ENCODE data around the gene CALY.

Gene CALY

DNA sequence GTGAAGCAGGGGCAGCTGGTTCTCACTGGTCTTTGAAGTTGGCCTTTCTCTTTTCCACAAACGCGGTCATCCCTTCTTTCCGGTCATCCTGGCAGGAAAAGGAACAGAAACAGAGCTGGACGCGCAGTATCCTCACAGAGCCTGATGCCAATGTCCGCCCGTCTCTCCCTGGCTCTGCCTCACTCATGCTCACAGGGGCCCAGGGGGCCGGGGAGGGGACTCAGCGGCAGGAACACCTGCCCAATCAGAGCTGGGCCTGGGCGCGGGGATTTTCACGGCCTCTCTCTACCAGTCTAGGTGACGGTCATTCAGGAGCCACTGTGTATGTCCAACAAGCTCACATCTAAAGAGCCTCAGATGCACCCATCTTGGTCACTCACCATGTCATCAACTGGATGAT is 26.1 kb upstream of the CALY start:
- Histone ChIP-seq H2BK15ac (ENCODE audit: low read length) (no peak overlapping the region), H3K27ac (replicated peaks; ENCODE audit: low read length) (no peak overlapping the region), H2AK5ac (ENCODE audit: low read depth, low read length) (no peak overlapping the region), H3K4me1 (ENCODE audit: control insufficient read depth in 2 of 2, insufficient read depth in 1 of 2, low read depth in 1 of 2, low read length in 2 of 2) (no peaks in the 10 kb centered on the region), H2BK12ac (ENCODE audit: low read length) (no peak overlapping the region), H3K79me1 (ENCODE audit: low read depth, low read length) (no peaks in the 10 kb centered on the region), H2BK5ac (ENCODE audit: low read length) (no peak overlapping the region), H3K9ac (ENCODE audit: low read depth, low read length, poor library complexity) (no peak overlapping the region), H3K36me3 (replicated peaks in 1 of 2; ENCODE audit: control insufficient read depth in 2 of 2, insufficient read depth in 2 of 2, low read length in 2 of 2) (peaks cover 37 to 55% of the 10 kb centered on the region in 2 donors), H3K4me2 (ENCODE audit: insufficient read depth, low read length, poor library complexity, severe bottlenecking) (no peak overlapping the region), H3K18ac (ENCODE audit: low read length) (no peak overlapping the region), H3K4me3 (ENCODE audit: low read length in 2 of 2) (no peak overlapping the region), H2AFZ (ENCODE audit: low read length) (no peak overlapping the region), H3K27me3 (ENCODE audit: control insufficient read depth in 3 of 3, insufficient read depth in 3 of 3, low read depth in 1 of 3, low read length in 3 of 3) (no peaks in the 10 kb centered on the region), H4K91ac (ENCODE audit: low read depth, low read length, poor library complexity) (no peak overlapping the region), H4K8ac (ENCODE audit: low read depth, low read length) (no peak overlapping the region), H3K9me3 (replicated peaks in 1 of 2; ENCODE audit: control insufficient read depth in 2 of 2, insufficient read depth in 1 of 2, low read depth in 1 of 2, low read length in 2 of 2) (peaks cover 0 to 6% of the 10 kb centered on the region in 2 donors), H2BK120ac (ENCODE audit: low read depth, low read length) (no peak overlapping the region), H3K14ac (ENCODE audit: low read length) (no peak overlapping the region), H3K4ac (ENCODE audit: low read length) (no peak overlapping the region), H3K23ac (ENCODE audit: low read depth, low read length, poor library complexity) (no peak overlapping the region)
- no CpG with 5 or more reads among the region's 13 CpGs for WGBS, 2 donors (ENCODE audit: extremely low coverage in 2 of 2, insufficient read length in 2 of 2, insufficient replicate concordance in 1 of 2)
- DNase-seq (ENCODE audit: low spot score): no peak

DNA sequence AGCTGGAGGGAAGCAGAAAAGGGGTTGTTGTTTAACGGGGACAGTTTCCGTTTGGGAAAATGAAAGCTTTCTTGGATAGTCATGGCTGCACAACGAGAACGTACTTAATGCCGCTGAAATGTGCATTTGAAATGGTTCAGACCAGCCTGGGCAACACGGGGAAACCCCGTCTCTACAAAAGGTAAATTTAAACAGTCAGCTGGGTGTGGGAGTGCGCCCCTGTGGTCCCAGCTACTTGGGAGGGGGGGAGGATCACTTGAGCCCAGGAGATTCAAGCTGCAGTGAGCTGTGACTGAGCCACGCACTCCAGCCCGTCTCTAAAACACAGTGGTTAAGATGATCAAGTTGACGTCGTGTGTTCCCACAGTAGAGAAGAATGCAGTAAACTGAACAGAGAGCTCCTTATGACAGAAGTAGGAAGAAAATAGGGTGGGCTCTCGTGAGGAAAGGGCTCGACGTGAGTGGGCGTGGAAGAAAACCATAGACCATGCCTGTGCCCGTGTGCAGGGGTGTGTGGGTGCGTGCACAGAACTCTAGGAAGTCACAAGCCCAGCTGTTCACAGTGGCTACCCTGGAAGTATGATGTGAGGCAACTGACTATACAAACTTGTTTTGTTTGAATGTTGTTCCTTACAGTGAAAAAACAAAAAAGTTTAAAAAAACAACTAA is 25.2 kb upstream of the CALY start:
- no peak for DNase-seq (ENCODE audit: low spot score)
- H3K27ac ChIP-seq (replicated peaks; ENCODE audit: low read length): no peak overlapping the region
- no peak overlapping the region for H3K4ac ChIP-seq (ENCODE audit: low read length)
- peaks cover 36 to 53% of the 10 kb centered on the region in 2 donors for H3K36me3 ChIP-seq (replicated peaks in 1 of 2; ENCODE audit: control insufficient read depth in 2 of 2, insufficient read depth in 2 of 2, low read length in 2 of 2)
- no peak overlapping the region for H3K4me2 ChIP-seq (ENCODE audit: insufficient read depth, low read length, poor library complexity, severe bottlenecking)
- H2BK15ac ChIP-seq (ENCODE audit: low read length): no peak overlapping the region
- no peaks in the 10 kb centered on the region for H3K4me1 ChIP-seq (ENCODE audit: control insufficient read depth in 2 of 2, insufficient read depth in 1 of 2, low read depth in 1 of 2, low read length in 2 of 2)
- no peak overlapping the region for H2AFZ ChIP-seq (ENCODE audit: low read length)
- no peak overlapping the region for H3K9ac ChIP-seq (ENCODE audit: low read depth, low read length, poor library complexity)
- H3K79me1 ChIP-seq (ENCODE audit: low read depth, low read length): peaks cover 2% of the 10 kb centered on the region
- H3K23ac ChIP-seq (ENCODE audit: low read depth, low read length, poor library complexity): no peak overlapping the region
- H3K18ac ChIP-seq (ENCODE audit: low read length): no peak overlapping the region
- H3K27me3 ChIP-seq (ENCODE audit: control insufficient read depth in 3 of 3, insufficient read depth in 3 of 3, low read depth in 1 of 3, low read length in 3 of 3): no peaks in the 10 kb centered on the region
- no peak overlapping the region for H3K4me3 ChIP-seq (ENCODE audit: low read length in 2 of 2)
- H2BK120ac ChIP-seq (ENCODE audit: low read depth, low read length): no peak overlapping the region
- no peak overlapping the region for H2BK12ac ChIP-seq (ENCODE audit: low read length)
- no peak overlapping the region for H4K8ac ChIP-seq (ENCODE audit: low read depth, low read length)
- no CpG with 5 or more reads among the region's 18 CpGs for WGBS, 2 donors (ENCODE audit: extremely low coverage in 2 of 2, insufficient read length in 2 of 2, insufficient replicate concordance in 1 of 2)
- peak overlapping the region; percentile 24 for H2BK5ac ChIP-seq (ENCODE audit: low read length)
- H4K91ac ChIP-seq (ENCODE audit: low read depth, low read length, poor library complexity): no peak overlapping the region
- peaks cover 0 to 6% of the 10 kb centered on the region in 2 donors for H3K9me3 ChIP-seq (replicated peaks in 1 of 2; ENCODE audit: control insufficient read depth in 2 of 2, insufficient read depth in 1 of 2, low read depth in 1 of 2, low read length in 2 of 2)
- no peak overlapping the region for H3K14ac ChIP-seq (ENCODE audit: low read length)
- no peak overlapping the region for H2AK5ac ChIP-seq (ENCODE audit: low read depth, low read length)

DNA sequence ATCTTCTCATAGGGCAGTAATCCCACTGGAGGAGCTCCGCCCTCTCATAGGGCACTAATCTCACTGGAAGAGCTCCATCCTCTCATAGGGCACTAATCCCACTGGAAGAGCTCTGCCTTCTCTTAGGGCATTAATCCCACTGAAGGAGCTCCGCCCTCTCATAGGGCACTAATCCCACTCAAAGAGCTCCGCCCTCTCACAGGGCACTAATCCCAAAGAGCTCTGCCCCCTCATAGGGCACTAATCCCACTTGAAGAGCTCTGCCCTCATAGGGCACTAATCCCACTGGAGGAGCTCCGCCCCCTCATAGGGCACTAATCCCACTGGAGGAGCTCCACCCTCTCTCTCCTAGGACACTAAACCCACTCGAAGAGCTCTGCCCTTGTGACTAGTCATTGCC is 24.5 kb upstream of the CALY start:
- no peak overlapping the region for H3K9ac ChIP-seq (ENCODE audit: low read depth, low read length, poor library complexity)
- H3K4me3 ChIP-seq (ENCODE audit: low read length in 2 of 2): no peak overlapping the region
- peaks cover 32 to 46% of the 10 kb centered on the region in 2 donors for H3K36me3 ChIP-seq (replicated peaks in 1 of 2; ENCODE audit: control insufficient read depth in 2 of 2, insufficient read depth in 2 of 2, low read length in 2 of 2)
- H3K27me3 ChIP-seq (ENCODE audit: control insufficient read depth in 3 of 3, insufficient read depth in 3 of 3, low read depth in 1 of 3, low read length in 3 of 3): peaks cover 0 to 2% (median 0%) of the 10 kb centered on the region in 3 experiments
- no peak overlapping the region for H3K27ac ChIP-seq (replicated peaks; ENCODE audit: low read length)
- no peak overlapping the region for H4K91ac ChIP-seq (ENCODE audit: low read depth, low read length, poor library complexity)
- peaks cover 0 to 6% of the 10 kb centered on the region in 2 donors for H3K4me1 ChIP-seq (ENCODE audit: control insufficient read depth in 2 of 2, insufficient read depth in 1 of 2, low read depth in 1 of 2, low read length in 2 of 2)
- no peak overlapping the region for H3K18ac ChIP-seq (ENCODE audit: low read length)
- DNase-seq (ENCODE audit: low spot score): no peak
- no peak overlapping the region for H2BK15ac ChIP-seq (ENCODE audit: low read length)
- no peak overlapping the region for H4K8ac ChIP-seq (ENCODE audit: low read depth, low read length)
- no peak overlapping the region for H2BK12ac ChIP-seq (ENCODE audit: low read length)
- H2BK5ac ChIP-seq (ENCODE audit: low read length): peak overlapping the region; percentile 24
- no peak overlapping the region for H3K14ac ChIP-seq (ENCODE audit: low read length)
- no peak overlapping the region for H2BK120ac ChIP-seq (ENCODE audit: low read depth, low read length)
- H2AFZ ChIP-seq (ENCODE audit: low read length): no peak overlapping the region
- H2AK5ac ChIP-seq (ENCODE audit: low read depth, low read length): no peak overlapping the region
- no peak overlapping the region for H3K23ac ChIP-seq (ENCODE audit: low read depth, low read length, poor library complexity)
- no CpG with 5 or more reads among the region's 5 CpGs for WGBS, 2 donors (ENCODE audit: extremely low coverage in 2 of 2, insufficient read length in 2 of 2, insufficient replicate concordance in 1 of 2)
- peaks cover 6% of the 10 kb centered on the region for H3K79me1 ChIP-seq (ENCODE audit: low read depth, low read length)
- H3K4ac ChIP-seq (ENCODE audit: low read length): no peak overlapping the region
- H3K4me2 ChIP-seq (ENCODE audit: insufficient read depth, low read length, poor library complexity, severe bottlenecking): no peak overlapping the region
- H3K9me3 ChIP-seq (replicated peaks in 1 of 2; ENCODE audit: control insufficient read depth in 2 of 2, insufficient read depth in 1 of 2, low read depth in 1 of 2, low read length in 2 of 2): peaks cover 0 to 6% of the 10 kb centered on the region in 2 donors

DNA sequence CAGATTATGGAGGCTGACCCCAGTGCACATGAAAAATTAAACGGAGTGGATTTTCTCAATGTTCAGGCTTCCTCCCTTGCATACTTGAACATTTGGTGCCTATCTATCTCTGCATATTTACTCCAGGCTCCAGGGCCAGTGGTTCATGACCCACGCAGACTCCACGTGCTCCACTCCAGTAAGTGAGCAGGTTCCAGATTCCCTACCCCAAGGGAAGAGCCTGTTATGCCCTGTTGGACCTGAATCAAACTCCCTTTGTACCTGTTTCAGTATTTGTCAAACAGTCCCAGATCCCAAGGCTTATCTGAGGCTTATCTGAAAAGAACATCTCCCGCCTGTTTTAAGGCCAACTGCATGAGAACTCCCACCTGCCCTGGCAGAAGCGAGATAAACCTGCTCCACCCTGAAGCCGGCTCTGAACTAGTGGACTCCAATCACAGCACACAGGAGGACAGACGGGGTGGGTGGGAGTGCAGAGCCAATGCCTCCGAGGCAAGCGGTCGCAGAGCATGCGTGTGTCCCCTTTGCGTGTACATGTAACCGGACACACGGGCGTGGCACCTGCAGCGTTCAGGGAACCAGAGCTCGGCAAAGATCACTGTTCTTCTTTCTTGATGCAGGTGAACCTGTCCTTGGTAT is 23.4 kb upstream of the CALY start:
- H2AK5ac ChIP-seq (ENCODE audit: low read depth, low read length): no peak overlapping the region
- no peak overlapping the region for H2AFZ ChIP-seq (ENCODE audit: low read length)
- H4K8ac ChIP-seq (ENCODE audit: low read depth, low read length): peak overlapping the region; percentile 52
- H3K4me2 ChIP-seq (ENCODE audit: insufficient read depth, low read length, poor library complexity, severe bottlenecking): no peak overlapping the region
- H3K4ac ChIP-seq (ENCODE audit: low read length): no peak overlapping the region
- peaks cover 0 to 2% (median 0%) of the 10 kb centered on the region in 3 experiments for H3K27me3 ChIP-seq (ENCODE audit: control insufficient read depth in 3 of 3, insufficient read depth in 3 of 3, low read depth in 1 of 3, low read length in 3 of 3)
- no peak overlapping the region for H2BK12ac ChIP-seq (ENCODE audit: low read length)
- no peak overlapping the region for H2BK15ac ChIP-seq (ENCODE audit: low read length)
- DNase-seq (ENCODE audit: low spot score): no peak
- H3K18ac ChIP-seq (ENCODE audit: low read length): no peak overlapping the region
- H4K91ac ChIP-seq (ENCODE audit: low read depth, low read length, poor library complexity): no peak overlapping the region
- H3K79me1 ChIP-seq (ENCODE audit: low read depth, low read length): peaks cover 6% of the 10 kb centered on the region
- H3K4me1 ChIP-seq (ENCODE audit: control insufficient read depth in 2 of 2, insufficient read depth in 1 of 2, low read depth in 1 of 2, low read length in 2 of 2): peaks cover 0 to 6% of the 10 kb centered on the region in 2 donors
- H3K9me3 ChIP-seq (replicated peaks in 1 of 2; ENCODE audit: control insufficient read depth in 2 of 2, insufficient read depth in 1 of 2, low read depth in 1 of 2, low read length in 2 of 2): peaks cover 0 to 6% of the 10 kb centered on the region in 2 donors
- no peak overlapping the region for H3K23ac ChIP-seq (ENCODE audit: low read depth, low read length, poor library complexity)
- no peak overlapping the region for H3K14ac ChIP-seq (ENCODE audit: low read length)
- no peak overlapping the region for H2BK5ac ChIP-seq (ENCODE audit: low read length)
- H3K9ac ChIP-seq (ENCODE audit: low read depth, low read length, poor library complexity): no peak overlapping the region
- H2BK120ac ChIP-seq (ENCODE audit: low read depth, low read length): no peak overlapping the region
- H3K36me3 ChIP-seq (replicated peaks in 1 of 2; ENCODE audit: control insufficient read depth in 2 of 2, insufficient read depth in 2 of 2, low read length in 2 of 2): peaks cover 26 to 35% of the 10 kb centered on the region in 2 donors
- no peak overlapping the region for H3K27ac ChIP-seq (replicated peaks; ENCODE audit: low read length)
- H3K4me3 ChIP-seq (ENCODE audit: low read length in 2 of 2): no peak overlapping the region
- WGBS, 2 donors (ENCODE audit: extremely low coverage in 2 of 2, insufficient read length in 2 of 2, insufficient replicate concordance in 1 of 2): no CpG with 5 or more reads among the region's 17 CpGs
